GM11168 (cell line): Measurements from ENCODE around the gene KANK3.

Source experiments
- in situ Hi-C: fragments of 300-500 bp; cut with MboI; formaldehyde crosslinking; loops from one replicate; pipeline ENCODE4 v1.12.0; 2022; ENCODE audit warnings: low sequenced_read_pairs; ENCODE audit not compliant: unreplicated experiment

KANK3 gene

GRCh38 chr19:8340341-8341096 lies 2.5 kb downstream of the KANK3 start:
- in situ Hi-C loops = no loop called here

- in situ Hi-C loops = no loop called here
Observed at GRCh38 chr19:8338835-8339234, 4.2 kb downstream of the KANK3 start.

- in situ Hi-C loops = no loop called here
Observed at GRCh38 chr19:8337728-8338127, 5.3 kb downstream of the KANK3 start.

GRCh38 chr19:8336660-8337059 lies 6.4 kb downstream of the KANK3 start:
- in situ Hi-C loops = no loop called here

- in situ Hi-C loops = no loop called here
Observed at GRCh38 chr19:8336072-8336569, 6.9 kb downstream of the KANK3 start.

GRCh38 chr19:8335343-8336071 lies 7.6 kb downstream of the KANK3 start:
- in situ Hi-C loops = no loop called here

GRCh38 chr19:8334458-8335342 lies 8.4 kb downstream of the KANK3 start:
- in situ Hi-C loops = no loop called here

GRCh38 chr19:8333767-8334457 lies 9.2 kb downstream of the KANK3 start:
- in situ Hi-C loops = no loop called here

GRCh38 chr19:8332976-8333766 lies 9.9 kb downstream of the KANK3 start:
- in situ Hi-C loops = no loop called here

GRCh38 chr19:8331263-8331845 lies 11.7 kb downstream of the KANK3 start:
- in situ Hi-C loops = no loop called here

- in situ Hi-C loops = no loop called here
Observed at GRCh38 chr19:8329996-8330395, 13.1 kb downstream of the KANK3 start.

GRCh38 chr19:8325454-8325853 lies 17.6 kb downstream of the KANK3 start:
- in situ Hi-C loops = no loop called here

- in situ Hi-C loops = no loop called here
Observed at GRCh38 chr19:8324186-8325050, 18.6 kb downstream of the KANK3 start.

GRCh38 chr19:8323781-8324185 lies 19.3 kb downstream of the KANK3 start:
- in situ Hi-C loops = no loop called here

GRCh38 chr19:8322638-8322997 lies 20.4 kb downstream of the KANK3 start:
- in situ Hi-C loops = no loop called here

GRCh38 chr19:8321986-8322637 lies 20.9 kb downstream of the KANK3 start:
- in situ Hi-C loops = no loop called here
